AG08395 (cell line): Measurements from ENCODE around the gene RASSF6.
"Not testable (repeated sequence)": the region's sequence is repeated elsewhere in the genome, so short reads cannot be mapped to it uniquely, and the experiment has no call there.

Source experiments
- DNase-seq: peaks from one replicate; pipeline ENCODE4 v3.0.0; 2012; ENCODE audit warnings: mixed read lengths, low spot score

The RASSF6 gene

DNA sequence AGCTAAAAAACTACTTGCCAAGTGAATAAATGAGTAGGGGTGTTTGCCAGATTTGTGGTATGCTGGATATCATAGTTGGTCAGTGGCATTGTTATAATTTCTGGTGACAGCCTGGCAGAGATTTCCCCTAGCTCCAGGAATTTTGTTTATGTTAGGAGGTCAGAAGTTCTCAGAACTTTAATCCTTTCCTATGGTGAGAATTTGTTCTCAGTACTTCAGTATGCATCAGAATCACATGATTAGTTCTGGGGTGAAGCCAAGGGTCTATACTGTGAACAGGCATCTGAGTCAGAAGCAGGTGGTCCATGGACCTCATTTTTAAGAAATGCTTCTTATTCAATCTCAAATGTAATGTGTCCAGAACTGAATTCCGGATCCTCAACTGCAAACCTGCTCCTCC is 10.5 kb downstream of the RASSF6 start:
- no peak for DNase-seq

- DNase-seq, result no peak
These were observed 11.3 kb downstream of the RASSF6 start for GRCh38 chr4:73608689-73609594.

GRCh38 chr4:73607375-73608033 is 12.7 kb downstream of the RASSF6 start:
- DNase-seq, result no peak

DNA sequence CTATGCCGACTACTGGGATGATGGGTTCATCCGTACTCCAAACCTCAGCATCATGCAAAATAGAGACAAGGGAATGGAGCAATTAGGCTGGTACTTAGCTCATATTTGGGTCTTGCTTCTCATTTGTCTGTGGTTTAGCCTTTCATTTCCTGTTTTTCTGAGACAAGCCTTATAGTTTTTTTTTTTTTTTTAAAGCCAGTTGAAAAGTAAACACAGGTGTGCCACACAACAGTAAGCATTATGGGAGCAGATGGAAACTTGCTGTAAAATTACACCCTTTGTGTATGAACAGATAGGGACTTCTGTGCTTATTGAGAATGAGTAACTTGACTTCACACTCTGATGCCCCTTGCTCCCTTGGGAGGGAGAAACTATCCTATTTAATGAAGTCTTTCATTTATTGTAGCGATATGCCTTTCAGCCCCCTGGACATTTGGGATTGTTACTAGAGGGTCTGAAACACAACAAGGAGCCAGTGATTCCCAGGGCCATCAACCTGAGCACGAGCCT is 13.7 kb downstream of the RASSF6 start:
- DNase-seq, result no peak

DNA sequence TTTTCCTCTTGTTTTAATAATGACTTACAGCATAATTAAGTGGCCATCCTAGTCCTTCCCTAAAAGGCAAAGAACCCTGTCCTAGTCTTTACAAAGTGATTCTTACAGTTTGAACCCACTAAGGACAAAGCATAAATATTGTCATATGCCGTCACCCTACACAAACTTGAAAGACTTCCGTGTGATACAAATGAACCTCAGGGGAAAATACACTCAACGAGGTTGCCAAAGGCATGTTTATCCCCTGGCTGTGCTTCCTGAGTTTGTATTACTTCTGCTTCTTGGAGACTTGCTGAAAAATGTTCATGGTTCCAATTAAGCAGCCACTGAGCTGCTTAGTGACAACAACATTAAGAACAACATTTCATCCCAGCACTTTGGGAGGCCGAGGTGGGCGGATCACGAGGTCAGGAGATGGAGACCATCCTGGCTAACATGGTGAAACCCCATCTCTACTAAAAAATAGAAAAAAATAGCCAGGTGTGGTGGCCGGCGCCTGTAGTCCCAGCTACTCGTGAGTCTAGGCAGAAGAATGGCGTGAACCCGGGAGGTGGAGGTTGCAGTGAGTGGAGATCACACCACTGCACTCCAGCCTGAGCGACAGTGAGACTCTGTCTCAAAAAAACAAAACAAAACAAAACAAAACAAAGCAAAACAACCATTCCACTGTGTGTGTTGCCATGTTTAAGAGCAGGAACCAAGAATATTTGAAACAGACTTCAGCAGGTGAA is 16.2 kb downstream of the RASSF6 start:
- DNase-seq, result no peak

GRCh38 chr4:73603271-73603710 is 16.9 kb downstream of the RASSF6 start:
- no peak for DNase-seq

- no peak for DNase-seq
These were observed 19.3 kb downstream of the RASSF6 start for GRCh38 chr4:73600954-73601353.

DNA sequence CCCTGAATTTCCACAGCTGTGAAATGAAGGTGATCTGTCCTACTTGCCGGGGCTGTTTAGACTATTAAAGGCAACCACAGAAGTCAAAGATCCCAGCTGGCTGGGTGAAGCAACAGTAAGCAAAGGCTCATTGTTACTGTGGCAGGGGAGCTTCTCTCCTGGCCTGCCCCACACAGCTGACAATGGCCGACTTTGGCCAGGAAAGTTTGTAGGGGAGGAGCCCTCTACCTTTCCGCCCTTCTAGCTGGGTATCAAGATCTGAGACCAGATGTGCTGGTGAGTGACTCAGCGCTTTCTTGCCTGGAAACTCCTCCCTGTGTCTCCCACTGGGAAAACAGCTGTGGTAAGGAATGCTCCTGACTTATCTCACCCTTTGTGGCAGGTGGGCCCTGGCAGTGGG is 21.1 kb downstream of the RASSF6 start:
- peak; percentile 4 for DNase-seq

- no peak for DNase-seq
These were observed 22.6 kb downstream of the RASSF6 start for GRCh38 chr4:73597594-73597993.

DNA sequence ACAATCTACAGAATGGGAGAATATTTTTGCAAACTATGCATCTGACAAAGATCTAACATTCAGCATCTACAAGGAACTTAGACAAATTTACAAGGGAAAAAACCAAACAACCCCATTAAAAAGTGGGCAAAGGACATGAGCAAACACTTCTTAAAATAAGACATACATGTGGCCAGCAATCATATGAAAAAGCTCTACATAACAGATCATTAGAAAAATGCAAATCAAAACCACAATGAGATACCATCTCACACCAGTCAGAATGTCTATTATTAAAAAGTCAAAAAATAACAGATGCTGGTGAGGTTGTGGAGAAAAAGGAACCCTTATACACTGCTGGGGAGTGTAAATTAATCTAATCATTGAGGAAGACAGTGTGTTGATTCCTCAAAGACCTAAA is 23.1 kb downstream of the RASSF6 start:
- DNase-seq, result not testable (repeated sequence)

DNA sequence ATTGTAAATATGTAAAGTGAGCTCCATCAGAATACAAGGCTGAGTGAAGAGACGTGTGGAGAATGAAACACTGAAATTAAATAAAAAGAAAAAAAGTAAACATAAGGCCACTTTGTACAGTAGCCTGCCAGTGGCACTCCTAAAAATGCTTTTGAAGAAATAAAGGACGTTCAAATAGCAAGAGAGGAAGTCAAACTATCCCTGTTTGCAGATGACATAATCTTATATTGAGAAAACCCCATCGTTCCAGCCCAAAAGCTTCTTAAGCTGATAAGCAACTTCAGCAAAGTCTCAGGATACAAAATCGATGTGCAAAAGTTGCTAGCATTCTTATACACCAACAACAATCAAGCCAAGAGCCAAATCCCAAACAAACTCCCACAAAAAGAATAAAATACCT is 24.2 kb downstream of the RASSF6 start:
- no peak for DNase-seq

DNA sequence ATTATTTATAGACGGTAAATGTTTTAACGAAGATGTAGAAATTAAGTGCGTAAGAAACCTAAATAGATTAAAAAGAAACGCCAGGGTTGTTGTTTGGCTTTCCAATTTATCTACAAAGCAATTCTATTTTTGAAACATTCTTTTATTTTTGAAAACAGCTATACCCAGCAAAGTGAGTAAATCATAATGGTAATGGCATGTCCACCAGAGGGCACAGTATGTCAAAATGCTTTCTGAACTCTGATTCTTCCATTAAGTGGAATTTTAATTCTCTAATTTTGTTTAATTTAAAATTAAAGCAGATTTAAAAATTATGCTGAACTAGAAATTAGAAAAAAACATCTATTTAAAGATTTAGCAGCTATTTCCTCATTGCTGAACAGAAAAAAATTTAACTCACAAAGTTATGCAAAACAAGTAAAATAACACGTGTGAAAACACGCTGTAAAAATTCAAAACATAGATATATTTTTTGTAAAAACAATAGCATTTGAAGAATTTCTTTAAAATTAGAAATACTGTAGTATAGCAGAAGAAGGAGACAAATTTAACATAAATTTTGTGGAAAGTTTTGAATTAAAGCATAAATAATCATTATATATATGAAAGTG is 26.5 kb downstream of the RASSF6 start:
- DNase-seq, result no peak

DNA sequence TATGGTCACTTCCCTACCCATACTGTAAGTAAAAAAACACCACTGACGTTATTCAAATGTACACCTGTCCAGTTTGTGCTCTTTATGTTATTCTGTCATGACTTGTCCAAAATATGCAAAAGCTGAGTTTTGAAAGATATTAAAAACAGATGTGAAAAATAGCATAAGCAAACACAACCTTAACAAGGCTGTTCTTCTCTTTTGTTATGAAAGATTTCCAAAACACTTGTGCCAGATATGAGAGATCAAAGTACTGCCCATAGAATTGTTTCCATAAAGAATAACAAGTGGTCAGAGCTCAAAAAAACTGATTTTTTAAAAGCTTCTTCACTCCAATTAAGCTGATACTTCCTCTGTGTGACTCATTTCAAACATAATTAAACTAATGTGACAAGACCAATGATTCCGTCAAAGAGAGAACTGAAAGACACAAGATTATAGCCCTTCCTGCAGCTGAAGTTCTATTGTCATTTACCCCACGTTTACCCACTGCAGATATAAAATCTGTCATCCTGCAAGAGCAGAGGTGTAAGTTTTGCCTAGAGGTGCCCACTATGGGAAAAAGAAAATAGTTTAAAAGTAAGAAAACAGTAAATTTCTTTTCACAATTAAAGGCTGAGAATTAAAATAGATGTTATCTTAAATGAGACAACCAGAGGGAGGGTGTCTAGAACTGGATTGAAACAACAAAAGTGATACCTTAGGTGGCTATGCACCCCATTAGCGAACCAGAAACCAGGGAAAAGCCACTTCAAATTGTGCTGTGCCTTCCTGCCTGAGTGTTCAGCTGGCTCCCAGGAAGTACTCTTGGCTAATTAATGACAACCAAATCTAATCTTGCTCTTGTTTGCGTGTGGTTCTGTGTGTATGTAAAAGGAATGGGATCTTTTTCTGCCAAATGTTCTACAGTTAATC is 30.1 kb downstream of the RASSF6 start:
- DNase-seq, result no peak

GRCh38 chr4:73589261-73589847 is 30.9 kb downstream of the RASSF6 start:
- peak; percentile 62 for DNase-seq

DNA sequence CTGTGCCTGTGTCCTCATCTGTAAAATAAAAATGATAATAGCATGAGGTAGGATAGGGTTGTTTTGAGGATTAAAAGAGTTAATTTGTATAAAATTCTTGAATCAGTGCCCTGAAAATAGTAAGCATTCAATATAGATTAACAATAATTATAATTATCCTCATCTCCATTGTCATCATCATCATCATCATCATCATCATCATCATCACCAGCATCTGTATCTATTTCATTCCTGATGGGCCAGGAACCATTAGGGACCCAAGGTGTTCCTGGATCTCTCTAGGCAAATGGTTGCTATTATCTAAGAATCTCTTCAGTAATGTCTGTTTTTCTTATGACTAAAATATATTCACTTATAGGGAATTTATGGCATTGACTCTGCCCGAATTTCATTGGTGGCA is 31.6 kb downstream of the RASSF6 start:
- DNase-seq, result no peak

DNA sequence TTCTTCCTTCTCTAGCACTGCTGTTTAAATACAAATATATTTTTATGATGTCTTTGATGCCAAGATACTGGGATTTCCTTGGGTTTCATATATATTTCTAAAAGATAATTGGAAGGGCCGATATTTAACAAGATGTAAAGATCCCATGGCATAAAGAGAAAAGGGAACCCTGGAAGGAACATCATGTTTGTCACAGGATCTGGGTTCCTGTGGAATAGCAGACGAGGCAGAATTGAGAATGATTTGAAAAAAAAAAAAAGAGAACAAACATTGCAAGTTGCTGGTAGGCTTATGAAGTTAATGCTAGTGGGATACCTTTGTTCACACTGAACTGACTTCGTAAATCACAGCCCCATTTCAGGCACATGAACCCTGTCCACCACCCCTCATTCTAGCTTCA is 33.6 kb downstream of the RASSF6 start:
- no peak for DNase-seq

- no peak for DNase-seq
These were observed 34.2 kb downstream of the RASSF6 start for GRCh38 chr4:73586040-73586439.

DNA sequence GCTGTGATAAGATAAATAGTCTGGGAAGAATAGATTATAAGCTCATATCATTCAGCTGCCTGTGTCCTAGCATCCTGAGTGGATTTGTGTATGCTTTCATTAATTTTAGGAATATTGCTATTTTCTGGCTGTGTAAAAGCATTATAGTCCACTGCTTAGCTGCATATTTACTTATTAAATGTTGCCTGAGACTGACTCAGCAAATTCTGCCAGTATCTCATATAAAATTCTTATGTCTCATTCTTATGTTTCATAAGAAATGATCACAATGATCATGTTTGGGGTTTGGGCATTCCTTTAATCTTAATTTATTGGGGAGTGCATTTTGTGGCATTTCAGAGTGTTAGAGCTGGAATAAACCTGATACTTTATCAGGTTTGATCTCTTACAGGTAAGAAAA is 34.9 kb downstream of the RASSF6 start:
- DNase-seq, result no peak

DNA sequence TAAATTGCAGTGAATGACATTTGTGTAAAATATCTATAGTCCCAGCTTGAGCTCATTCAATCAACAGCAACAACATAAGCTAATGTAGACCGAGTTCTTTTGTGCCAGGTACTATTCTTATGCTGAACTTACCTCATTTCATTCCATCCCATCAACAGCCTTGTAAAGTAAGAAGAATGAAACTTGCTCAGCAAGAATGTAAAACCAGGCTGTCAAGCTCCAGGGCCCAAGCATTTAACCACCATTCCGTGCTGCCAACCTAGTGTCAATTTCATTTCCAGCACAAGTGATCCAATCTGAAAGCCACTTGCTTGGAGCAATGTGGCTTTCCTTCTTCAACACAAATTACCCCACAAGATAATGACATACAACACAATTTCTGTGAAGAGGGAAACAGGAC is 36.6 kb downstream of the RASSF6 start:
- no peak for DNase-seq

- no peak for DNase-seq
These were observed 42.9 kb downstream of the RASSF6 start for GRCh38 chr4:73577371-73577770.

- DNase-seq, result no peak
These were observed 43.9 kb downstream of the RASSF6 start for GRCh38 chr4:73576381-73576780.
